K562 (cell line): Measurements from ENCODE around the gene NEB.

Source experiments
- ATF1 ChIP-seq, 2 experiments: fragments of 450-650 bp in 1 of 2; IDR thresholded peaks; 2 replicates each; pipeline ENCODE4 v1.6.1; 2016; ENCODE audit warnings: missing compliant biosample characterization in 1 of 2, missing genetic modification characterization in 1 of 2
- POLR2AphosphoS5 ChIP-seq: IDR thresholded peaks from 2 replicates; pipeline ENCODE4 v1.6.1; 2011; ENCODE audit warnings: mild to moderate bottlenecking, low read depth, low read length, moderate library complexity; ENCODE audit not compliant: control insufficient read depth, insufficient read depth
- TF ChIP-seq, protein P1 (sequence below), 3 experiments: IDR thresholded peaks in 2 of 3; conservative IDR thresholded peaks in 1 of 3; 2 replicates each; pipeline ENCODE4 v1.5.1; 2011 to 2012; ENCODE audit warnings: low read length in 3 of 3, mild to moderate bottlenecking in 3 of 3, control low read depth in 2 of 3, improper control_type of control experiment in 1 of 3, inconsistent platforms in 1 of 3, low read depth in 1 of 3, mixed read lengths in 1 of 3, moderate library complexity in 1 of 3; ENCODE audit not compliant: insufficient read depth in 2 of 3

DNA sequence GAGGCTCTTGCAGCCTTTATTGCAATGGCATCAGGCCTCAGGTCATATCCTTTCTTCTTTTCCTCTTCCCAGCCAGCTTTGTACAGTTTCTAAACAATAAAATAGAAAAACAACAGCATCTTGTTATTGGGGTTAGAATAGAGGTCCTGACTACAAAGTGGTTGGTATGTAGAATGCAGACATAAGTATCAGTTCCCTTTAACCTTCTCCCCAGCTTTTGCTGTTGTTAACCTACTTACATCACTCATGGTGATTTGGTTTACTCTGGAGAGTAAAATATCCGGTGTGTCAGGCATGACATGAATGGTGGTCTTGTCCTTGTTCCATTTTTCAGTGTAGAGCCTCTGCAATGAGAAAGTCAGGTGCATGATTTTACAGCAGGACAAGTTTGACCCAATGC lies 69.8 kb downstream of the NEB start:
- TF ChIP-seq, protein P1, sequence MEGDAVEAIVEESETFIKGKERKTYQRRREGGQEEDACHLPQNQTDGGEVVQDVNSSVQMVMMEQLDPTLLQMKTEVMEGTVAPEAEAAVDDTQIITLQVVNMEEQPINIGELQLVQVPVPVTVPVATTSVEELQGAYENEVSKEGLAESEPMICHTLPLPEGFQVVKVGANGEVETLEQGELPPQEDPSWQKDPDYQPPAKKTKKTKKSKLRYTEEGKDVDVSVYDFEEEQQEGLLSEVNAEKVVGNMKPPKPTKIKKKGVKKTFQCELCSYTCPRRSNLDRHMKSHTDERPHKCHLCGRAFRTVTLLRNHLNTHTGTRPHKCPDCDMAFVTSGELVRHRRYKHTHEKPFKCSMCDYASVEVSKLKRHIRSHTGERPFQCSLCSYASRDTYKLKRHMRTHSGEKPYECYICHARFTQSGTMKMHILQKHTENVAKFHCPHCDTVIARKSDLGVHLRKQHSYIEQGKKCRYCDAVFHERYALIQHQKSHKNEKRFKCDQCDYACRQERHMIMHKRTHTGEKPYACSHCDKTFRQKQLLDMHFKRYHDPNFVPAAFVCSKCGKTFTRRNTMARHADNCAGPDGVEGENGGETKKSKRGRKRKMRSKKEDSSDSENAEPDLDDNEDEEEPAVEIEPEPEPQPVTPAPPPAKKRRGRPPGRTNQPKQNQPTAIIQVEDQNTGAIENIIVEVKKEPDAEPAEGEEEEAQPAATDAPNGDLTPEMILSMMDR (IDR thresholded peaks at IDR 0.05 in 2 of 3, conservative IDR thresholded peaks at IDR 0.05 in 1 of 3; ENCODE audit: insufficient read depth in 2 of 3, low read depth in 1 of 3, low read length in 3 of 3), result no peak
- no peak for TF ChIP-seq POLR2AphosphoS5
- TF ChIP-seq ATF1 (CRISPR knock-in tag; IDR thresholded peaks at IDR 0.05), result no peak
- TF ChIP-seq ATF1 (tag; IDR thresholded peaks at IDR 0.05), result no peak
